SK-N-MC (cell line): ENCODE measurements around the gene CYSTM1.

ENCODE experiments used
- EZH2 ChIP-seq: fragments of 200-600 bp; sonication (generic); IDR thresholded peaks from one replicate; pipeline ENCODE4 v1.6.1; 2017; ENCODE audit warnings: antibody characterized with exemption
- POLR2AphosphoS5 ChIP-seq: IDR thresholded peaks from 2 replicates; pipeline ENCODE4 v1.6.1; 2012; ENCODE audit warnings: mild to moderate bottlenecking, low read depth, low read length, borderline replicate concordance

- no peak for TF ChIP-seq POLR2AphosphoS5
- TF ChIP-seq EZH2, result no peak
Measured at GRCh38 chr5:140265845-140266244, 90.9 kb downstream of the CYSTM1 start.
